Memory B cell (primary cell): ENCODE results near the gene FAM171A1.
"Not testable (repeated sequence)": the region's sequence is repeated elsewhere in the genome, so short reads cannot be mapped to it uniquely, and the experiment has no call there.

ENCODE experiments used
- ATAC-seq: fragments of 150-1000 bp; cut with Tn5 transposase; 2 replicates; pipeline ENCODE4 v1.10.0; 2021; ENCODE audit warnings: low read depth, mild to moderate bottlenecking, moderate library complexity
- DNase-seq, 2 donors: peaks; one replicate each; pipeline ENCODE4 v3.0.0; 2022; ENCODE audit warnings: low spot score in 2 of 2
- H3K27ac Mint-ChIP-seq: one replicate; pipeline ENCODE4 v1.8.0; 2022; ENCODE audit warnings: mild to moderate bottlenecking, moderate library complexity, mixed read lengths
- H3K27me3 Mint-ChIP-seq: one replicate; pipeline ENCODE4 v1.8.0; 2022; ENCODE audit warnings: mixed read lengths
- H3K36me3 Mint-ChIP-seq: one replicate; pipeline ENCODE4 v1.8.0; 2022; ENCODE audit warnings: mild to moderate bottlenecking, mixed read lengths
- H3K4me1 Mint-ChIP-seq: one replicate; pipeline ENCODE4 v1.8.0; 2022; ENCODE audit warnings: mixed read lengths
- H3K4me3 Mint-ChIP-seq: one replicate; pipeline ENCODE4 v1.8.0; 2022; ENCODE audit warnings: mild to moderate bottlenecking, moderate library complexity, mixed read lengths
- H3K9me3 Mint-ChIP-seq: one replicate; pipeline ENCODE4 v1.8.0; 2022; ENCODE audit warnings: mixed read lengths

The FAM171A1 gene

DNA sequence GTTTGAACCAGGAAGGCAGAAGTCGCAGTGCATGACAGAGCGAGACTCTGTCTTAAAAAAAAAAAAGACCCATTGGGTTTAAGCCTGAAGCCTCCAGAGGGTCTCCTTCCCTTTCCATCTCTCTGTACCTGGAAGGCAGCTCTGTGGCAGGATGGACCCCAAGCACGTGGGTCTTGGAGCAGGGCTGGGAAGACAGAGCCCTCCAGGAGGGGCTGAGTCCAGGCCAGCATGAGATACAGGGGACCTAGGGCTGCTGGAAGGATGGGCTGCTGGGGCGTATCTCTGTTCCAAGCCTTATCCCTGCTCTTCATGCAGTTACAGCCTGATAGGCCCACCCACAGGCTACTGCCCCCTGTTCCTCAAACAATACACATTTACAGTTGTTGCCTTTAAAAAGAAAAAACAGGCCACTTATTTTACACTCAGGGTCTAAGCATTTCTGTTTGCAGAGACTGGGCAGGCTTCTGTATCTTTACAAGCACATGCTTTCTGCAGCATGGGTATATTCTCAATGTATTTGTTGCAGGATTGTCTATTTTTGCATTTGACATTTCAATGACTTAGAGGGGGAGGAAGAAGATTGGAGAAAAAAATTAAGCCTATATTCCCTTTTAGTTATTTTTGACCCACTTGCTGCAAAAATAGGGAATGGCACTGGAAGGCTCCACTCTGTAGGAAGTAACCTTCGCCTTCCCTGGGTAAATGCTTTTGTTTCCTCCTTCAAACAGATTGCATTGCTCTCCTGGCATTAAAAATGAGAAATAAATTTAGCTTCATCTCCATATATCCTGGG, 60.1 kb downstream of the FAM171A1 start:
- ATAC-seq (no peak), DNase-seq (no peak)
- Mint-ChIP-seq H3K27ac (no peak overlapping the region), H3K27me3 (peaks cover 2% of the 10 kb centered on the region), H3K9me3 (no peaks in the 10 kb centered on the region), H3K4me1 (peaks cover 2% of the 10 kb centered on the region), H3K4me3 (no peak overlapping the region), H3K36me3 (no peaks in the 10 kb centered on the region)

- Mint-ChIP-seq H3K36me3 (no peaks in the 10 kb centered on the region), H3K9me3 (no peaks in the 10 kb centered on the region), H3K27me3 (peaks cover 5% of the 10 kb centered on the region), H3K4me3 (no peak overlapping the region), H3K4me1 (peaks cover 2% of the 10 kb centered on the region), H3K27ac (no peak overlapping the region)
- DNase-seq (no peak), ATAC-seq (no peak)
Observed at GRCh38 chr10:15309221-15309620, 61.9 kb downstream of the FAM171A1 start.

- Mint-ChIP-seq H3K9me3 (no peaks in the 10 kb centered on the region), H3K4me3 (no peak overlapping the region), H3K27ac (no peak overlapping the region), H3K4me1 (no peaks in the 10 kb centered on the region), H3K27me3 (peaks cover 5% of the 10 kb centered on the region), H3K36me3 (no peaks in the 10 kb centered on the region)
- ATAC-seq = no peak
- no peak for DNase-seq
Observed at GRCh38 chr10:15306735-15307280, 64.3 kb downstream of the FAM171A1 start.

DNA sequence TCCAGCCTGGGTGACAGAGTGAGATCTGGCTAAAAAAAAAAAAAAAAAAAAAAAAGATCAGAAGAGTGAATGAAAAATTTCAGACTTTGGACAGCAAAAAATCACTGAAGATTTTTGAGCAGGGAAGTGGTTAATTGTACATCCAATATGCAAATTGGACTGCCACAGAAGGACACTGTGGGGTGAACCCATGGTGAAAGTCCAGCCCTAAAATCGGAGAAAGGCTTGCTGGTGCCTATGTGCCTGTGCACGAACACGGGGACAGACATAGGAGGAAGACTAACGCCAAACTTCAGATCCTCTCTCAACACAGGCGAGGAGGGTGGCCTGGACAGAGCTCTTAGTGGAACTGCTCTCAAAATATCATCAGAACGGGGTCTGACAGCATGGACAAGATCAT, 65.5 kb downstream of the FAM171A1 start:
- DNase-seq = no peak

GRCh38 chr10:15305161-15305560, 65.9 kb downstream of the FAM171A1 start:
- H3K4me3 Mint-ChIP-seq = no peak overlapping the region
- H3K9me3 Mint-ChIP-seq = no peaks in the 10 kb centered on the region
- no peak for ATAC-seq
- H3K27ac Mint-ChIP-seq = no peak overlapping the region
- DNase-seq = no peak
- peaks cover 7% of the 10 kb centered on the region for H3K27me3 Mint-ChIP-seq
- H3K36me3 Mint-ChIP-seq = no peaks in the 10 kb centered on the region
- no peaks in the 10 kb centered on the region for H3K4me1 Mint-ChIP-seq

More for the DNA sequence above, 65.5 kb downstream of the FAM171A1 start:
- ATAC-seq = no peak
- Mint-ChIP-seq H3K27me3 (peaks cover 7% of the 10 kb centered on the region), H3K4me1 (no peaks in the 10 kb centered on the region), H3K9me3 (no peaks in the 10 kb centered on the region), H3K36me3 (no peaks in the 10 kb centered on the region), H3K27ac (no peak overlapping the region), H3K4me3 (no peak overlapping the region)

GRCh38 chr10:15302188-15302956, 68.7 kb downstream of the FAM171A1 start:
- H3K9me3 Mint-ChIP-seq, H3K27me3 Mint-ChIP-seq, H3K27ac Mint-ChIP-seq: not testable (repeated sequence)

DNA sequence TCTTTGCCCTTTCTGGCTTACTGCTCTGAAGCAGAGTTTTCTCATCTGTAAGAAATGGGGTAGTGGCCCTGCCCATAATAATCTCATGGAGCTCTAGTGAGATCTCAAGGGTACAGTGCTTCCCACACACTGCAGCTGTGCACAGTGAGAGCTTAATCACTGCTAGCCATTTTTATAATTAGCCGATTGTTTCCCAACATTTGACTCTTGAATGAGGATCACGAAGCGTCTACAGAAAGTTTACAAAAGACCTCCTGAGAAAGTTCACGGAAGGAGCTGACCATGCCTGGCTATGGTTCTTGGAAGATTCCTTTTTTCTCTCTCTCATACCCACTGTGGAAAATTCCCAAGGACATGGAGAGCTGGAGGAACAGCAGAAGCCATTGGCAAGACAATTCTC, 70.4 kb downstream of the FAM171A1 start:
- H3K36me3 Mint-ChIP-seq = no peaks in the 10 kb centered on the region
- no peaks in the 10 kb centered on the region for H3K9me3 Mint-ChIP-seq
- DNase-seq = no peak
- H3K27ac Mint-ChIP-seq = no peak overlapping the region
- H3K4me3 Mint-ChIP-seq = no peak overlapping the region
- H3K27me3 Mint-ChIP-seq = peaks cover 7% of the 10 kb centered on the region
- no peak for ATAC-seq
- no peaks in the 10 kb centered on the region for H3K4me1 Mint-ChIP-seq

More at GRCh38 chr10:15302188-15302956, 68.7 kb downstream of the FAM171A1 start:
- not testable (repeated sequence) for H3K4me3 Mint-ChIP-seq, H3K36me3 Mint-ChIP-seq, DNase-seq, ATAC-seq, H3K4me1 Mint-ChIP-seq

DNA sequence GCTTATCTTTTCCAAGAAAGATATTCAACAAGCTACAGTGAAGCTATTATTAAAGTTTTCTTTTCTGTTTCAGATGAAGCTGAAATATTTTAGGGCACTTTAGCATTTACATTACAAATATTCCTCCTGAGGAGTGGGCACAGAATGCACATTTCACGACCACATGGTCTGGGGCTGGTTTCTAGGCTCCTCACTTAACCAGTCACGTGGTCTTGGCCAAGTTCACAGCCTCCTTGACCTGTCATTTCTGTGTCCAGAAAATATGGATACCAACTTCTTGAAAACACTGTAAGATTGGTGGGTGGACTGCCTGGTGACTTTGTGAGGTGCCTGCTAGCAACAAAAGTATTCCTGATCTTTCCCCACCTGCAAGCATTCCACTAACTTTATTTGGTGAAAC, 70.9 kb downstream of the FAM171A1 start:
- Mint-ChIP-seq H3K36me3 (no peaks in the 10 kb centered on the region), H3K9me3 (no peaks in the 10 kb centered on the region), H3K27me3 (peaks cover 7% of the 10 kb centered on the region), H3K4me3 (no peak overlapping the region), H3K4me1 (no peaks in the 10 kb centered on the region), H3K27ac (no peak overlapping the region)
- ATAC-seq = no peak
- DNase-seq = no peak

DNA sequence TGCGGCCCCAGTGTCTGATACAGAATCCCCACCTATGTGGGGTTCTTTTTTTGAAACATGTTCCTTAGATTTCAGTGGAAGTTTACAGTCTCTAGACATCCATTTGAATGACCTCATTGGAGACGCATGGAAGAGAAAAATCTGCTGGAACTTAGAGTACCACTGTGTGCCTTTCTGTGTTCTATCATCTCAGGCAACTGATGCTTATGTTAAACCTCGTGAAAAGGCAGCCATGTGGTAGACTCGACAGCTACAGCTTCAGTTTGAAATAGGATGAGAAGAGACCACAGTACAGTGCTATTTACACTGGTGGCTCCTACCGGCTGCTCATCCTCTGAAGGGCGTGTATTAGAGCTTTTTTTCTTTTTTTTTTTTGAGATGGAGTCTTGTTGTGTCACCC, 74.4 kb downstream of the FAM171A1 start:
- ATAC-seq (no peak), DNase-seq (no peak)
- no peaks in the 10 kb centered on the region for H3K4me1 Mint-ChIP-seq
- H3K4me3 Mint-ChIP-seq = no peak overlapping the region
- no peaks in the 10 kb centered on the region for H3K36me3 Mint-ChIP-seq
- H3K27ac Mint-ChIP-seq = no peak overlapping the region
- peaks cover 10% of the 10 kb centered on the region for H3K27me3 Mint-ChIP-seq
- H3K9me3 Mint-ChIP-seq = no peaks in the 10 kb centered on the region

DNA sequence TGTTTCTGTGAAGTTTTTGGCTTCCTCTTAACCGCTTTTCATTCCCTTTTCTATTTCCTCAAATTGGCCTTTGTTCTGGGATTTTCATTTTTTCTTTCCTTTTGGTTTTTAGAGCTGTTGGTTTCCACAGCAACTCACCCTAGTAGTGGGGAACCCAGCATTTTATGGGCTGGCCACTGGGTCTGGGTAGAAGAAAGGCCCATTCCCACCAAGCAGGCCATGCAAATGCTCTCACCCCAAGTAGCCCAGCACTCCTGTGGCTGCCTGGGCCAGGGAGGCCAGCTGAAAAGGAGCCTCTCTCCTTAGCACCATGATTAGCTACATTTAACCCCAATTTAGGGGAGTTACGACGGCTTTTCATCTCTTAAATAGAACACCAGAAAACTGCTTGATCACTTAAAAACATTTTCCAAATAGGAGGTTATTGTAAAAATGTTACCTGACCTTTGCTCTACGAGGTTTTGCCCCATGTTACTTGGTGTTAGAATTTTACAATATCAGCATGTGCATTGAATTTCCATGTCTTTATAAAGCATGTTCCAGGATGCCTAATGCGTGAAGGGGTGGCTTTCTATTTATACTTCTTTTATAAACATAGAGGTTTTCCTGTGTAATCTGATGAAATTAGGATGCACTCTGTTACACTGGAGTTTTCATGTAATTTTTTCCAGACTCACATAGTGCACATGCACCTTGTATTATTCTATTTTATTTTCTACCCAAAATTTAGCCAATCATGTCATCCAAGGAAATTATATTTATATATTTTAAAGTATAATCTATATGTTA, 75.4 kb downstream of the FAM171A1 start:
- DNase-seq (no peak), ATAC-seq (no peak)
- H3K27ac Mint-ChIP-seq = no peak overlapping the region
- no peaks in the 10 kb centered on the region for H3K4me1 Mint-ChIP-seq
- no peaks in the 10 kb centered on the region for H3K36me3 Mint-ChIP-seq
- H3K9me3 Mint-ChIP-seq = no peaks in the 10 kb centered on the region
- no peak overlapping the region for H3K4me3 Mint-ChIP-seq
- peaks cover 8% of the 10 kb centered on the region for H3K27me3 Mint-ChIP-seq

- Mint-ChIP-seq H3K4me1 (no peaks in the 10 kb centered on the region), H3K27me3 (peaks cover 14% of the 10 kb centered on the region), H3K36me3 (peaks cover 2% of the 10 kb centered on the region), H3K4me3 (no peak overlapping the region), H3K9me3 (no peaks in the 10 kb centered on the region), H3K27ac (no peak overlapping the region)
- ATAC-seq (no peak), DNase-seq (no peak)
Observed at GRCh38 chr10:15293862-15294842, 76.9 kb downstream of the FAM171A1 start.

- no peaks in the 10 kb centered on the region for H3K9me3 Mint-ChIP-seq
- H3K27me3 Mint-ChIP-seq = peaks cover 12% of the 10 kb centered on the region
- no peaks in the 10 kb centered on the region for H3K4me1 Mint-ChIP-seq
- no peak for DNase-seq
- H3K36me3 Mint-ChIP-seq = peaks cover 2% of the 10 kb centered on the region
- no peak overlapping the region for H3K4me3 Mint-ChIP-seq
- no peak for ATAC-seq
- H3K27ac Mint-ChIP-seq = no peak overlapping the region
Observed at GRCh38 chr10:15290671-15291070, 80.4 kb downstream of the FAM171A1 start.

GRCh38 chr10:15290150-15290549, 80.9 kb downstream of the FAM171A1 start:
- DNase-seq (no peak), ATAC-seq (no peak)
- H3K9me3 Mint-ChIP-seq = no peaks in the 10 kb centered on the region
- no peak overlapping the region for H3K4me3 Mint-ChIP-seq
- H3K4me1 Mint-ChIP-seq = no peaks in the 10 kb centered on the region
- H3K36me3 Mint-ChIP-seq = peaks cover 2% of the 10 kb centered on the region
- peaks cover 13% of the 10 kb centered on the region for H3K27me3 Mint-ChIP-seq
- H3K27ac Mint-ChIP-seq = no peak overlapping the region
